SK-N-SH treated with all-trans-retinoic acid at 6 μM for 48 hours (cell line): Measurements from ENCODE around the gene DCHS2.

Experiments
- CREB5 ChIP-seq: fragments of 250-450 bp; sonication (Bioruptor Pico); IDR thresholded peaks from 2 replicates; pipeline ENCODE4 v1.5.1; 2020; ENCODE audit warnings: low read depth, mild to moderate bottlenecking, moderate library complexity
- SNAI2 ChIP-seq: fragments of 250-450 bp; sonication (Bioruptor Pico); IDR thresholded peaks from 2 replicates; pipeline ENCODE4 v1.5.0; 2020; ENCODE audit warnings: mild to moderate bottlenecking, moderate library complexity
- TCF4 ChIP-seq: fragments of 250-450 bp; sonication (Bioruptor Pico); IDR thresholded peaks from 2 replicates; pipeline ENCODE4 v1.8.0; 2021; ENCODE audit warnings: mild to moderate bottlenecking, moderate library complexity, borderline replicate concordance
- ZNF565 ChIP-seq: fragments of 450-650 bp; formaldehyde crosslinking; conservative IDR thresholded peaks from 2 replicates; pipeline ENCODE4 v1.5.0; 2020; ENCODE audit warnings: low read depth, mild to moderate bottlenecking, moderate library complexity
- TF ChIP-seq, protein P1 (sequence below): fragments of 250-450 bp; sonication (Bioruptor Pico); IDR thresholded peaks from 2 replicates; pipeline ENCODE4 v1.8.0; 2021; ENCODE audit warnings: low read depth, mild to moderate bottlenecking, moderate library complexity, borderline replicate concordance
- TF ChIP-seq, protein P2 (sequence below): fragments of 250-450 bp; sonication (Bioruptor Pico); IDR thresholded peaks from 2 replicates; pipeline ENCODE4 v1.8.0; 2020; ENCODE audit warnings: mild to moderate bottlenecking, moderate library complexity, borderline replicate concordance

DNA sequence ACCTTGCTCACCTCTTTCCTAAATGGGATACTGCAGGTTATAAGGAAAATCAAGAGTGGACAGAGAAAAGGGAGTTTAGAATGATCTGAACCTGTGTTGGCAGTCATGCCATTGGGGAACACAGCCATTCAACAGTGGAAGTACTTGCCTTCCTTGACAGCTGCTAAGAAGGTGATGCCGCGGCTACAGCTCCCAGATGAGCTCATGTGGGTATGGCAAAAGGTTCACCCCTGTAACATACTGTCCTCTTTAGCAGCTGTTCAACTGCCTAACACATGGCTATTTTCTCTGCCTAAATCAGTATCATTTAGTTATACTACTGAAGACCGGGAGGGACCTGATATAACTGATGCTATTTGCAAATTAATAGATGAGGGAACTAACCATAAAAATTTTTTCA is 76.8 kb downstream of the DCHS2 start:
- TF ChIP-seq ZNF565 (CRISPR knock-in tag) = no peak
- TF ChIP-seq, protein P1, sequence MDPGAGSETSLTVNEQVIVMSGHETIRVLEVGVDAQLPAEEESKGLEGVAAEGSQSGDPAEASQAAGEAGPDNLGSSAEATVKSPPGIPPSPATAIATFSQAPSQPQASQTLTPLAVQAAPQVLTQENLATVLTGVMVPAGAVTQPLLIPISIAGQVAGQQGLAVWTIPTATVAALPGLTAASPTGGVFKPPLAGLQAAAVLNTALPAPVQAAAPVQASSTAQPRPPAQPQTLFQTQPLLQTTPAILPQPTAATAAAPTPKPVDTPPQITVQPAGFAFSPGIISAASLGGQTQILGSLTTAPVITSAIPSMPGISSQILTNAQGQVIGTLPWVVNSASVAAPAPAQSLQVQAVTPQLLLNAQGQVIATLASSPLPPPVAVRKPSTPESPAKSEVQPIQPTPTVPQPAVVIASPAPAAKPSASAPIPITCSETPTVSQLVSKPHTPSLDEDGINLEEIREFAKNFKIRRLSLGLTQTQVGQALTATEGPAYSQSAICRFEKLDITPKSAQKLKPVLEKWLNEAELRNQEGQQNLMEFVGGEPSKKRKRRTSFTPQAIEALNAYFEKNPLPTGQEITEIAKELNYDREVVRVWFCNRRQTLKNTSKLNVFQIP (CRISPR knock-in tag) = no peak
- no peak for TF ChIP-seq SNAI2
- TF ChIP-seq, protein P2, sequence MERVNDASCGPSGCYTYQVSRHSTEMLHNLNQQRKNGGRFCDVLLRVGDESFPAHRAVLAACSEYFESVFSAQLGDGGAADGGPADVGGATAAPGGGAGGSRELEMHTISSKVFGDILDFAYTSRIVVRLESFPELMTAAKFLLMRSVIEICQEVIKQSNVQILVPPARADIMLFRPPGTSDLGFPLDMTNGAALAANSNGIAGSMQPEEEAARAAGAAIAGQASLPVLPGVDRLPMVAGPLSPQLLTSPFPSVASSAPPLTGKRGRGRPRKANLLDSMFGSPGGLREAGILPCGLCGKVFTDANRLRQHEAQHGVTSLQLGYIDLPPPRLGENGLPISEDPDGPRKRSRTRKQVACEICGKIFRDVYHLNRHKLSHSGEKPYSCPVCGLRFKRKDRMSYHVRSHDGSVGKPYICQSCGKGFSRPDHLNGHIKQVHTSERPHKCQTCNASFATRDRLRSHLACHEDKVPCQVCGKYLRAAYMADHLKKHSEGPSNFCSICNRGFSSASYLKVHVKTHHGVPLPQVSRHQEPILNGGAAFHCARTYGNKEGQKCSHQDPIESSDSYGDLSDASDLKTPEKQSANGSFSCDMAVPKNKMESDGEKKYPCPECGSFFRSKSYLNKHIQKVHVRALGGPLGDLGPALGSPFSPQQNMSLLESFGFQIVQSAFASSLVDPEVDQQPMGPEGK (CRISPR knock-in tag) = no peak
- TF ChIP-seq CREB5 (CRISPR knock-in tag) = no peak
- TF ChIP-seq TCF4 = no peak
